Caco-2 (cell line): Measurements from ENCODE around the gene THSD8. TPM values are rescaled to one million over a fixed set of nuclear protein-coding genes. Genes with fewer than 3 reads are reported as not detected.
A peak's percentile ranks its signal among the peaks of the same experiment; 100 is the strongest.

Experiments used
- BruUV-seq: library from RNA; stranded (reverse); fragments of 400-500 nt; replicated peaks from 2 replicates; lab custom pipeline; 2021; lab: Mats Ljungman, UMichigan
- CTCF ChIA-PET: fragments of 300-600 bp; sonication (Branson Sonifier 250); formaldehyde crosslinking; loops from one replicate; lab custom pipeline; 2022; ENCODE audit warnings: antibody characterized with exemption; lab: Charles Lee
- POLR2A ChIA-PET: fragments of 300-600 bp; sonication (Branson Sonifier 250); formaldehyde crosslinking; loops from one replicate; lab custom pipeline; 2022; ENCODE audit warnings: antibody characterized with exemption; lab: Charles Lee
- DNase-seq, 2 experiments: peaks; one replicate each; pipeline versions ENCODE4 v3.0.0 to v3.0.0-alpha.2; 2020 to 2022
- H3K27me3 ChIP-seq: replicated peaks from 2 replicates; pipeline ENCODE4 v1.6.0; 2011; ENCODE audit warnings: low read length; ENCODE audit not compliant: control insufficient read depth, insufficient read depth
- H3K36me3 ChIP-seq: 2 replicates; pipeline ENCODE4 v1.5.1; 2011; ENCODE audit warnings: low read length; ENCODE audit not compliant: control insufficient read depth, insufficient read depth
- H3K4me1 ChIP-seq: fragments of 250-450 bp; sonication (Bioruptor Pico); 2 replicates; pipeline ENCODE4 v1.5.1; 2020; ENCODE audit warnings: mild to moderate bottlenecking
- H3K4me3 ChIP-seq: 2 replicates; pipeline ENCODE4 v1.5.1; 2011; ENCODE audit warnings: low read depth, mild to moderate bottlenecking, control low read depth, low read length
- H3K9me3 ChIP-seq: fragments of 250-450 bp; sonication (Bioruptor Pico); 2 replicates; pipeline ENCODE4 v1.5.1; 2020; ENCODE audit warnings: mild to moderate bottlenecking, moderate library complexity
- H3K27ac Mint-ChIP-seq: one replicate; pipeline ENCODE4 v1.8.0; 2022; ENCODE audit warnings: mixed read lengths; ENCODE audit not compliant: unreplicated experiment
- H3K27me3 Mint-ChIP-seq: one replicate; pipeline ENCODE4 v1.8.0; 2022; ENCODE audit warnings: mixed read lengths; ENCODE audit not compliant: insufficient read depth, unreplicated experiment
- H3K36me3 Mint-ChIP-seq: one replicate; pipeline ENCODE4 v1.8.0; 2022; ENCODE audit warnings: mild to moderate bottlenecking, mixed read lengths; ENCODE audit not compliant: insufficient read depth, unreplicated experiment
- H3K4me1 Mint-ChIP-seq: one replicate; pipeline ENCODE4 v1.8.0; 2022; ENCODE audit warnings: low read depth, mixed read lengths; ENCODE audit not compliant: unreplicated experiment
- H3K4me3 Mint-ChIP-seq: one replicate; pipeline ENCODE4 v1.8.0; 2022; ENCODE audit warnings: mild to moderate bottlenecking, moderate library complexity, mixed read lengths; ENCODE audit not compliant: unreplicated experiment
- H3K9me3 Mint-ChIP-seq: one replicate; pipeline ENCODE4 v1.8.0; 2022; ENCODE audit warnings: mixed read lengths; ENCODE audit not compliant: unreplicated experiment
- CTCF ChIP-seq, 2 experiments: fragments of 200-600 bp in 1 of 2; IDR thresholded peaks; 1 replicate in 1 of 2; 2 replicates in 1 of 2; pipeline versions ENCODE4 v1.5.1 to v1.8.0; 2011 to 2022; ENCODE audit warnings: antibody characterized with exemption in 1 of 2, control low read depth in 1 of 2, inconsistent platforms in 1 of 2, low read depth in 1 of 2, low read length in 1 of 2, mild to moderate bottlenecking in 1 of 2, moderate library complexity in 1 of 2; ENCODE audit not compliant: insufficient read depth in 1 of 2, severe bottlenecking in 1 of 2, unreplicated experiment in 1 of 2
- intact Hi-C: fragments of 100-400 bp; cut with micrococcal nuclease; formaldehyde crosslinking; loops from one replicate; pipeline ENCODE4 v1.10.0; 2022; ENCODE audit not compliant: unreplicated experiment
- total RNA-seq: library from RNA; stranded (reverse); gene quantifications from 2 replicates; pipeline ENCODE4 v1.2.3, GENCODE V29; 2022

The THSD8 gene
- total RNA-seq, 1 experiment from 2014 or later = 25.9 TPM

GRCh38 chr19:12782174-12782423 is 19.8 kb upstream of the THSD8 start:
- peaks cover 6% of the 10 kb centered on the region for H3K36me3 Mint-ChIP-seq
- no peak overlapping the region for H3K27ac Mint-ChIP-seq
- H3K9me3 Mint-ChIP-seq = no peaks in the 10 kb centered on the region
- Histone ChIP-seq H3K27me3 (no peaks in the 10 kb centered on the region), H3K4me3 (peak overlapping the region; percentile 50), H3K4me1 (peaks cover 32% of the 10 kb centered on the region), H3K9me3 (no peaks in the 10 kb centered on the region), H3K36me3 (no peaks in the 10 kb centered on the region)
- intact Hi-C loops = loop anchor here (1.0 kb wide), 1 partner anchor 8 kb away; no protein-coding TSS in a partner anchor
- peaks cover 6% of the 10 kb centered on the region for H3K4me1 Mint-ChIP-seq
- H3K4me3 Mint-ChIP-seq = no peak overlapping the region
- ChIA-PET CTCF (interaction anchor here (0.7 to 1.0 kb wide), 2 partner anchors 24 to 66 kb away, joined by 3 to 4 read pairs; partner anchors contain the start of gene RNASEH2A), POLR2A (interaction anchor here (1.3 kb wide), 1 partner anchor 10 kb away, joined by 36 read pairs; the partner anchor contains the start of gene JUNB)
- no peak for TF ChIP-seq CTCF (IDR thresholded peaks at IDR 0.05; ENCODE audit: insufficient read depth in 1 of 2, low read depth in 1 of 2, low read length in 1 of 2, severe bottlenecking in 1 of 2, unreplicated experiment in 1 of 2)
- no TSS peak for BruUV-seq
- no peak for DNase-seq
- H3K27me3 Mint-ChIP-seq = no peaks in the 10 kb centered on the region

- CTCF ChIA-PET = interaction anchor here (0.7 to 1.0 kb wide), 3 partner anchors 10 to 65 kb away, joined by 3 to 4 read pairs (median 4); partner anchors contain the start of gene RNASEH2A
- Mint-ChIP-seq H3K4me3 (no peak overlapping the region), H3K27ac (no peak overlapping the region), H3K9me3 (no peaks in the 10 kb centered on the region), H3K36me3 (peaks cover 6% of the 10 kb centered on the region), H3K27me3 (no peaks in the 10 kb centered on the region), H3K4me1 (peaks cover 6% of the 10 kb centered on the region)
- H3K9me3 ChIP-seq = no peaks in the 10 kb centered on the region
- H3K36me3 ChIP-seq = no peaks in the 10 kb centered on the region
- DNase-seq = peak; percentile 81 to 83
- no peaks in the 10 kb centered on the region for H3K27me3 ChIP-seq
- peak overlapping the region; percentile 50 for H3K4me3 ChIP-seq
- POLR2A ChIA-PET = interaction anchor here (1.3 kb wide), 1 partner anchor 10 kb away, joined by 36 read pairs; the partner anchor contains the start of gene JUNB
- intact Hi-C loops = loop anchor here (1.0 kb wide), 1 partner anchor 8 kb away; no protein-coding TSS in a partner anchor
- peaks cover 32% of the 10 kb centered on the region for H3K4me1 ChIP-seq
- TF ChIP-seq CTCF (IDR thresholded peaks at IDR 0.05; ENCODE audit: insufficient read depth in 1 of 2, low read depth in 1 of 2, low read length in 1 of 2, severe bottlenecking in 1 of 2, unreplicated experiment in 1 of 2) = no peak
- no TSS peak for BruUV-seq
Measured at GRCh38 chr19:12782424-12783290, 19.2 kb upstream of the THSD8 start.

GRCh38 chr19:12783291-12783848 is 18.5 kb upstream of the THSD8 start:
- H3K27ac Mint-ChIP-seq = no peak overlapping the region
- intact Hi-C loops = no loop called here
- CTCF ChIA-PET = interaction anchor here (0.8 kb wide), 1 partner anchor 10 kb away, joined by 4 read pairs; no protein-coding TSS in a partner anchor

More at GRCh38 chr19:12783291-12783848, 18.5 kb upstream of the THSD8 start:
- no peaks in the 10 kb centered on the region for H3K9me3 Mint-ChIP-seq
- POLR2A ChIA-PET = interaction anchor here (1.3 kb wide), 1 partner anchor 9 kb away, joined by 36 read pairs; the partner anchor contains the start of gene JUNB
- BruUV-seq = TSS peak; percentile 28
- Histone ChIP-seq H3K27me3 (no peaks in the 10 kb centered on the region), H3K4me1 (peaks cover 40% of the 10 kb centered on the region), H3K9me3 (no peaks in the 10 kb centered on the region), H3K4me3 (peak overlapping the region; percentile 50), H3K36me3 (no peaks in the 10 kb centered on the region)
- peaks cover 2% of the 10 kb centered on the region for H3K36me3 Mint-ChIP-seq
- no peak for TF ChIP-seq CTCF (IDR thresholded peaks at IDR 0.05; ENCODE audit: insufficient read depth in 1 of 2, low read depth in 1 of 2, low read length in 1 of 2, severe bottlenecking in 1 of 2, unreplicated experiment in 1 of 2)
- no peaks in the 10 kb centered on the region for H3K27me3 Mint-ChIP-seq
- H3K4me3 Mint-ChIP-seq = no peak overlapping the region
- peaks cover 8% of the 10 kb centered on the region for H3K4me1 Mint-ChIP-seq
- no peak for DNase-seq
